ENCODE data around the gene MT2A. TPM values are rescaled to one million over a fixed set of nuclear protein-coding genes. Genes with fewer than 3 reads are reported as not detected.

MT2A gene
- total and polyA plus RNA-seq, 2 of the 13 experiments (the other 11 are each of a cell fraction or from before 2014, with no cell fraction given) = 135 to 371 TPM

DNA sequence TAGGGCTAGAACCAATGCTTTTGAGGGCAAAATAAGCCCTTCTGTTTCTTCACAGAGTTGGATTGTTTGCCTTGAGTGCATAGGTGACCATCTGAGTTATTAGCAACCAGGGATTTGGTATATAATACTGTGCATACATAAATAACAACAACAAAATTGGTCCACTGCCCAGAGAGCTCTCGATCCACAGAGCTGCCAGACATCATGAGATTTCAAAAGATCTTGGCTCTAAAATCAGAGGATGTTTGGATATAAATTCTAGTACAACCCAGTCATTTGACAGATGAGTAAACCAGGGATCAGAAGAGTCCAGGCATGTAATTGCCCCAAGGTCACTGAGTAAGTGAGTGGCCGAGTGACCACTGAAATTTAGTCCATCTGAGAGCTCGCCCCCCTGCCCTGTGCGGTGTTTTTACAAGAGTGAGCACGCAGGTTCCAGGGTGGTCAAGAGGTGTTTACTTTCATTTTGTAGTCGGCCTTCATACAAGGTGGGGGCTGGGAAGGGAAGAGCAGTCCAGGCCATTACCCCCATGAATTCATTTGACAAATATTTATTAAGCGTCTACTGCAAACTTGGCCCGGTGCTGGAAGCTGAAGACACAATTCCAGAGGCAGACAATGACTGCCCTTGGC, 1.8 kb upstream of the MT2A start (continued):
- TF ChIP-seq, protein P1, sequence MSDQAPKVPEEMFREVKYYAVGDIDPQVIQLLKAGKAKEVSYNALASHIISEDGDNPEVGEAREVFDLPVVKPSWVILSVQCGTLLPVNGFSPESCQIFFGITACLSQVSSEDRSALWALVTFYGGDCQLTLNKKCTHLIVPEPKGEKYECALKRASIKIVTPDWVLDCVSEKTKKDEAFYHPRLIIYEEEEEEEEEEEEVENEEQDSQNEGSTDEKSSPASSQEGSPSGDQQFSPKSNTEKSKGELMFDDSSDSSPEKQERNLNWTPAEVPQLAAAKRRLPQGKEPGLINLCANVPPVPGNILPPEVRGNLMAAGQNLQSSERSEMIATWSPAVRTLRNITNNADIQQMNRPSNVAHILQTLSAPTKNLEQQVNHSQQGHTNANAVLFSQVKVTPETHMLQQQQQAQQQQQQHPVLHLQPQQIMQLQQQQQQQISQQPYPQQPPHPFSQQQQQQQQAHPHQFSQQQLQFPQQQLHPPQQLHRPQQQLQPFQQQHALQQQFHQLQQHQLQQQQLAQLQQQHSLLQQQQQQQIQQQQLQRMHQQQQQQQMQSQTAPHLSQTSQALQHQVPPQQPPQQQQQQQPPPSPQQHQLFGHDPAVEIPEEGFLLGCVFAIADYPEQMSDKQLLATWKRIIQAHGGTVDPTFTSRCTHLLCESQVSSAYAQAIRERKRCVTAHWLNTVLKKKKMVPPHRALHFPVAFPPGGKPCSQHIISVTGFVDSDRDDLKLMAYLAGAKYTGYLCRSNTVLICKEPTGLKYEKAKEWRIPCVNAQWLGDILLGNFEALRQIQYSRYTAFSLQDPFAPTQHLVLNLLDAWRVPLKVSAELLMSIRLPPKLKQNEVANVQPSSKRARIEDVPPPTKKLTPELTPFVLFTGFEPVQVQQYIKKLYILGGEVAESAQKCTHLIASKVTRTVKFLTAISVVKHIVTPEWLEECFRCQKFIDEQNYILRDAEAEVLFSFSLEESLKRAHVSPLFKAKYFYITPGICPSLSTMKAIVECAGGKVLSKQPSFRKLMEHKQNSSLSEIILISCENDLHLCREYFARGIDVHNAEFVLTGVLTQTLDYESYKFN (CRISPR knock-in tag; conservative IDR thresholded peaks at IDR 0.05) = peak; percentile 97; the same call in 1 of the 2 replicates
- TF ChIP-seq TEAD2 (CRISPR knock-in tag; IDR thresholded peaks at IDR 0.05) (no peak), SRSF1 (optimal IDR thresholded peaks at IDR 0.05; ENCODE audit: low read depth, low read length) (no peak), ZNF724P (CRISPR knock-in tag; IDR thresholded peaks at IDR 0.05; ENCODE audit: borderline replicate concordance) (no peak), ZKSCAN8 (CRISPR knock-in tag; IDR thresholded peaks at IDR 0.05; ENCODE audit: borderline replicate concordance) (no peak; the same call in 1 of the 2 replicates), SRSF9 (IDR thresholded peaks at IDR 0.05; ENCODE audit: borderline replicate concordance, insufficient read depth, low read depth, low read length, poor library complexity, severe bottlenecking) (no peak), SMAD9 (CRISPR knock-in tag; IDR thresholded peaks at IDR 0.05) (no peak), ZZZ3 (CRISPR knock-in tag; IDR thresholded peaks at IDR 0.05; ENCODE audit: borderline replicate concordance) (no peak), ZFP62 (CRISPR knock-in tag; IDR thresholded peaks at IDR 0.05) (no peak), ZNF12 (CRISPR knock-in tag; IDR thresholded peaks at IDR 0.05) (no peak), NFATC3 (CRISPR knock-in tag; IDR thresholded peaks at IDR 0.05) (no peak), ZNF124 (CRISPR knock-in tag; IDR thresholded peaks at IDR 0.05) (no peak), ZNF710 (CRISPR knock-in tag; IDR thresholded peaks at IDR 0.05; ENCODE audit: borderline replicate concordance) (no peak), CENPX (CRISPR knock-in tag; IDR thresholded peaks at IDR 0.05) (no peak), REL (CRISPR knock-in tag; conservative IDR thresholded peaks at IDR 0.05) (no peak), ZNF460 (CRISPR knock-in tag; IDR thresholded peaks at IDR 0.05; ENCODE audit: borderline replicate concordance) (no peak), GATAD1 (CRISPR knock-in tag; IDR thresholded peaks at IDR 0.05) (no peak; the same call in 1 of the 2 replicates), ZNF773 (CRISPR knock-in tag; IDR thresholded peaks at IDR 0.05; ENCODE audit: borderline replicate concordance) (no peak), ELF1 (CRISPR knock-in tag; IDR thresholded peaks at IDR 0.05) (no peak), ZNF879 (CRISPR knock-in tag; IDR thresholded peaks at IDR 0.05) (no peak), PBX2 (CRISPR knock-in tag; IDR thresholded peaks at IDR 0.05) (no peak), NCOA2 (CRISPR knock-in tag; IDR thresholded peaks at IDR 0.05) (no peak), PHB2 (IDR thresholded peaks at IDR 0.05; ENCODE audit: partially characterized antibody) (no peak)
- TF ChIP-seq, protein P2, sequence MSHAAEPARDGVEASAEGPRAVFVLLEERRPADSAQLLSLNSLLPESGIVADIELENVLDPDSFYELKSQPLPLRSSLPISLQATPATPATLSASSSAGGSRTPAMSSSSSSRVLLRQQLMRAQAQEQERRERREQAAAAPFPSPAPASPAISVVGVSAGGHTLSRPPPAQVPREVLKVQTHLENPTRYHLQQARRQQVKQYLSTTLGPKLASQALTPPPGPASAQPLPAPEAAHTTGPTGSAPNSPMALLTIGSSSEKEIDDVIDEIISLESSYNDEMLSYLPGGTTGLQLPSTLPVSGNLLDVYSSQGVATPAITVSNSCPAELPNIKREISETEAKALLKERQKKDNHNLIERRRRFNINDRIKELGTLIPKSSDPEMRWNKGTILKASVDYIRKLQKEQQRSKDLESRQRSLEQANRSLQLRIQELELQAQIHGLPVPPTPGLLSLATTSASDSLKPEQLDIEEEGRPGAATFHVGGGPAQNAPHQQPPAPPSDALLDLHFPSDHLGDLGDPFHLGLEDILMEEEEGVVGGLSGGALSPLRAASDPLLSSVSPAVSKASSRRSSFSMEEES (CRISPR knock-in tag; IDR thresholded peaks at IDR 0.05) = no peak
